Esophagus squamous epithelium (tissue), 4 donors: ENCODE data around the gene AAMP.

Source experiments
- CTCF ChIP-seq, 6 experiments: fragments of 450-650 bp in 4 of 6; fragments of 200-600 bp in 2 of 6; sonication (generic) in 2 of 6; IDR thresholded peaks; one replicate each; pipeline ENCODE4 v1.5.1; 2016 to 2019; ENCODE audit warnings: antibody characterized with exemption in 6 of 6, mild to moderate bottlenecking in 4 of 6, moderate library complexity in 4 of 6
- POLR2A ChIP-seq, 4 donors: fragments of 450-650 bp; IDR thresholded peaks; one replicate each; pipeline ENCODE4 v1.6.1; 2017; ENCODE audit warnings: antibody characterized with exemption in 4 of 4, mild to moderate bottlenecking in 4 of 4, moderate library complexity in 3 of 4

- TF ChIP-seq CTCF (IDR thresholded peaks at IDR 0.05) (no peak), POLR2A (IDR thresholded peaks at IDR 0.05) (no peak)
Observed at GRCh38 chr2:218226903-218227302, 43.0 kb downstream of the AAMP start.
